ENCODE results near the gene ADAMTSL1. TPM values are rescaled to one million over a fixed set of nuclear protein-coding genes. Genes with fewer than 3 reads are reported as not detected.

Gene ADAMTSL1
- total RNA-seq, 1 donor from 2014 or later = 11.5 TPM

DNA sequence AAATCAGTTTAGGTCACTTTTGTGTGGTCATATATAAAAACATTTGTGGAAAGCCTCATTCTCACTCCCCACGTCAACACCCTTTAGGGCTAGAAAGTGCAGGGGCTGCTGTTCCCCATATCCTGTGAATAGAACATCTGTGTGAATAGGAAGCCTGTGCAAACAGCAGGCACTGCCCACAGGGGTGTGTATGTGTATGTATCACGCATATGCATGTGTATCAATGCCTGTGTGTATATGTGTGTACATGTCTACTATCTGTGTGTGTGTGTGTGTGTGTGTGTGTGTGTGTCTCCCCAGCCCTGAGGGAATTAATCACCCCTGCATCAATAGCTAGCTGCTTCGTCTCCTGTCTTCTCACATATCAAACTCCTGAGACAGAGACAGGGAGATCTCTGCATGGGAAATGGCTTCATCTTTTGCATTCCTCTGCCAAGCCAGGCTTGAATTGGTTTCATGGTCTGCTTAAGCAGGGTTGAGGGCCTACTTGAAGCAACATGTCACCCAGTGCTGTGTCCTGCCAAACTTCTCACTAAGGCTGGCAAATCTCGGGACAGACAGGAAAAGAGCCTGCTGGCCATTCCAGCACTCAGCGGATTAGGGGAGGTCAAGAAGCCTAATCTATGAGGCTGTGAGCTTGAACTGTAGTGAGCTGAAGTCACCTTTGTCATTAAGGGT is 265.8 kb downstream of the ADAMTSL1 start:
- no peak for DNase-seq (ENCODE audit: low spot score)

- DNase-seq (ENCODE audit: low spot score) = no peak
These were observed 267.4 kb downstream of the ADAMTSL1 start for GRCh38 chr9:18741359-18741758.

- no peak for DNase-seq (ENCODE audit: low spot score)
These were observed 268.0 kb downstream of the ADAMTSL1 start for GRCh38 chr9:18741945-18742344.

DNA sequence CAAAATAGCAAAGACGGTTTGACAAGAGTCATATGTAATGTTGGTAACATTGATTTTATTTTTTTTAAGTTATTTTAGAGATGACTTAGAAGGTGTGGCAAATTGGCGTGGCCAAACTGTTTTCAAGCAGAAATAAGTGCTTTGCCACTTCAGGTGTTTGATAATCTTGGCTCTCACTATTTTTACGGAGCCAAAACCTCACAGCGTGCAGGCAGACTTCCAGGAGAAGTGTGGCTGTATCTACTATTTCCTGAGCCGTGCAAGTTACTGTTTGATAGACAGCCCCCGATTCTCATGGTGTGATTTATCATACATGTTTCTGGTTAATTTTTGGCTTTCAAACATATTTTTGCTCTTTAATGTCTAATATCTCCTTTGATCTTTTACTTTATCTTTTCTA is 269.5 kb downstream of the ADAMTSL1 start:
- no peak for DNase-seq (ENCODE audit: low spot score)

- no peak for DNase-seq (ENCODE audit: low spot score)
These were observed 270.0 kb downstream of the ADAMTSL1 start for GRCh38 chr9:18743971-18744370.

- DNase-seq (ENCODE audit: low spot score) = no peak
These were observed 271.8 kb downstream of the ADAMTSL1 start for GRCh38 chr9:18745710-18746109.

DNA sequence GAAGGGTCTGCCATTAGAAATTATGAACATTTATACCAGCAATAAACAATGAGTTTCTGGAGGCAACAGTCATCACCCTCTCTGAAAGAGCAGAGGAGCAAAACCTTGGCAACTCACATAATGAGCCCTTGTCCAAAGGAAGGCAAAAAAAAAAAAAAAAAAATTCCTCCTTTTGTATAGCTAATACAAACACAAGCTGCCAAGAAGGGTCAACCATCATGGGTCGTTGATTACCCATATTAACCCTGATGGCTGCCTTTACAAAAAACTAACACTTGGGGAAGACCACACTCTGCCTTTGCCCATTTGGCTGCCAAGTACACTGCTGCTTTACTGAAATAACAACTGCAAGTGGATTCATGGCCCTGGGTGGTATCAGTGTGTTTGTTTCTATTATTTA is 272.7 kb downstream of the ADAMTSL1 start:
- no peak for DNase-seq (ENCODE audit: low spot score)

DNA sequence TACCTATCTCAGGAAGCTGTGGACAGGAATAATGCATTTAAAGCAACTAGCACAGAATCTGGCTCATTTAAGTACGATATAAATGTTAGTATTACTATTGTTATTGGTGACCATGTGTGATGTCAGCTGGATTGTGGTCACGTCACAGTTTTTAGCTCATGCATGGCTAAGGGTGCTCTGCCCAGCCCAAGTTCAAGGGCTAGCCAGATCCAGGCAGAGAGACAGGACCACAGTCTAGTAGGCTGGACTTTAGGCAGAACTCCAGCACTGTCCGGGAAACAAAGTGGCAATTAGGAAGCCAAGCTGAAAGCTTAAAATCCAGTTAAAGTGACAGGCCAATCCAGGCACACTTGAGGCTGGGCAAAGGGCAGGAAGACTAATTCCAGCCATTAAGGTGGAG is 273.6 kb downstream of the ADAMTSL1 start:
- DNase-seq (ENCODE audit: low spot score) = no peak

- no peak for DNase-seq (ENCODE audit: low spot score)
These were observed 274.3 kb downstream of the ADAMTSL1 start for GRCh38 chr9:18748251-18748701.

GRCh38 chr9:18749711-18750110 is 275.8 kb downstream of the ADAMTSL1 start:
- DNase-seq (ENCODE audit: low spot score) = no peak

- no peak for DNase-seq (ENCODE audit: low spot score)
These were observed 280.0 kb downstream of the ADAMTSL1 start for GRCh38 chr9:18753904-18754303.

DNA sequence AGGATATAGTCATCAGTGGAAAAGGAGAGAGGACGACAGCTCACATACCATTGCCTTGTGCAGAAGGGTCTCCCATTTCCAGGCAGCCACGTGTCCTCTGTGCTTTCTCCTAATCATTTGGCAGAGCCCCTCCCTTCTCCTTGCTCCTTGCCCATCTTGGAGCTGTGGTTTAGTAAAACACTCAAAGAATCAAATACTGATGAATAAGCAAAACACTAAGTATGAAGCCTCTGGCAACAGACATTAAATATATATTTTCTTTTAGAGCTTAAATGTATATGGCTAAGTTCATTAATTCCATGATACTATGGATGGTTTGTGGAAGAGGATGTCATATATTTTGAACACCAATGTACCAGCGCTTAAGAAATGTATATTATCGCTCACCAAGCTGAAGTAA is 280.6 kb downstream of the ADAMTSL1 start:
- DNase-seq (ENCODE audit: low spot score) = no peak

GRCh38 chr9:18755263-18755662 is 281.3 kb downstream of the ADAMTSL1 start:
- DNase-seq (ENCODE audit: low spot score) = no peak

DNA sequence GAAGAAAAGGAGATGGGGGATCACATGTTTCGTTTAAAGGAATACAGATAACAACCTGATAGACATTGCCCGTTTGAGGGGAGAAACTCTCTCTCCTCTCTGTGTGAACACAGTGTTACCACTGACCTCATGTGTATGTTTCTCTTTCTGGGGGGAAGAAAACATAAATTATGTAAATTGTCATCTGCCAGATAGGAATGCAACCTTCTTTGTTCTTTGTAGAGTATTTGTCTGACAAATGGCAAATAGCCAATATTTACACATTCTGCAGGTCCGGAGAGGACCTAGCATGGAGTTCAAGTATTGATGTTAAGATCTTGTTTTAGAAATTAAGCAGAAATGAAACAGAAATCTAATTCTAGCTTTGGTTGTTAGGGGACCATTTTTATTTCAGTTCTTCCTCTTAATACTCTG is 282.8 kb downstream of the ADAMTSL1 start:
- no peak for DNase-seq (ENCODE audit: low spot score)

DNA sequence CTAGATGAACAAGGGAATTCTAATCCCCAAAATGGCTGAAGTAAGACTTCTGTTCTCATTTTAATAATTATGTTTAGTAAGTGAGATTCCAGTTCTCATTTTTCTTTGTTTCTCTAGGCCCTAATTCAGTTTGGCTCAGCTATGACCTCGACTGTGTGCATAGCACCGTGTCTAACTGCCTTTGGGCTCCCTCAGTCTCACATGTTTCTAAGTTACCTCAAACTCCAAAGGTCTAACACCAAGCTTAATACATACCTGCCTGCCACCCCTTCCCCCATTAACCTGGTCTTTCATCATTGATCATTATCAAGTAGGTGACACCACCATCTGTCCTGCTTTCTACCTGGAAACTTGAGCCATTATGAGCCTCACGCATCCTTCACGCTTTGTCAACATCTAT is 285.9 kb downstream of the ADAMTSL1 start:
- no peak for DNase-seq (ENCODE audit: low spot score)

DNA sequence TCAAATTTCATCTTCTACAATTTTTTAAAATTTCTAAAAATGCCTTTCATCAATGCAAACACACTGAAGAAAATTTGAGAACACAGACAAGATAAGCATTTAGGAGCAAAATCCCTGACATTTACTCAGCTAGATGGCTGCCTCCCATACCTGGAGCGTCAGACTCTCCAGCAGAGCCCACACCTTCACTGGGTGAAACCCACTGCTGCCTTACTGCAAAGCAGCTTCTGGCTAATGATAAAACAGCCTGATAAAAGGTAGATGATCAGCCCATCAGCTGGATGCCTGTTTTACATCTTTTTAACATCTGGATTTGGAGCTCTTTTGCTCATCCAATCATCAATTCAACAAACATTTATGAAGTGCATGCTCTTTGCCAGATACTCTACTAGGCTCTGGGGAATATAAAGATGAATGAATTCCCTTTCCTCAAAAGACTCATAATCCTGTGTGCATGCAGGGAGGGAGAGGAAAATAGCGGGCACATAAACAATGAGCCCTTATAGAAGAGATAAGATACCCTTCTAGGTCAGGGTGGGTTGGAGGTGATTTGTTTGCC is 287.9 kb downstream of the ADAMTSL1 start:
- no peak for DNase-seq (ENCODE audit: low spot score)

DNA sequence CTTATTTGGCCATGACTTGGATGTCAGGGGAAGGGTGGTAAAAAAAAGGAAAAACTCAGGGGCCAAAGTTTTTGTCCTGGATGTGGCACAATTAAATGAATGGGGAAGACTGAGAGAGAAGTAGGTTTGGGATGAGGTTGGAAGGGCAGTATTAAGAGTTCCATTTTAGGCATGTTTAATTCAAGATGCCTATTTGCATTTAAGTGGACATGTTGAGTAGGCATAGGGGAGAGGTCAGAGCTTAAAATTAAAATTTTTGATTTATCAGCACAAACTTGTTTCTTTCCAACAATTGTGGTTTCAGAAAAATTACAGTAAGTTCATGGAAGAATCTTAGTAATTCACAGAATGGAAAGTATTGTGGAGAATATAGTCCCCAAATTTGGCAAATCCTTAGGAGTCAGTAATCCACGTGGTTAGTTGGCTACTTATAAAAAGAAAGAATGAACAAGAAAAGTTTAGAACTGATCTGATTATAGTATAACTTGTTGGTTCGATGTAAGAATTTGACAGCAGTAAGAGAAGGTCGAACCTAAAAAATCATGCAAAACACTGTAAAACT is 293.1 kb downstream of the ADAMTSL1 start:
- no peak for DNase-seq (ENCODE audit: low spot score)

DNA sequence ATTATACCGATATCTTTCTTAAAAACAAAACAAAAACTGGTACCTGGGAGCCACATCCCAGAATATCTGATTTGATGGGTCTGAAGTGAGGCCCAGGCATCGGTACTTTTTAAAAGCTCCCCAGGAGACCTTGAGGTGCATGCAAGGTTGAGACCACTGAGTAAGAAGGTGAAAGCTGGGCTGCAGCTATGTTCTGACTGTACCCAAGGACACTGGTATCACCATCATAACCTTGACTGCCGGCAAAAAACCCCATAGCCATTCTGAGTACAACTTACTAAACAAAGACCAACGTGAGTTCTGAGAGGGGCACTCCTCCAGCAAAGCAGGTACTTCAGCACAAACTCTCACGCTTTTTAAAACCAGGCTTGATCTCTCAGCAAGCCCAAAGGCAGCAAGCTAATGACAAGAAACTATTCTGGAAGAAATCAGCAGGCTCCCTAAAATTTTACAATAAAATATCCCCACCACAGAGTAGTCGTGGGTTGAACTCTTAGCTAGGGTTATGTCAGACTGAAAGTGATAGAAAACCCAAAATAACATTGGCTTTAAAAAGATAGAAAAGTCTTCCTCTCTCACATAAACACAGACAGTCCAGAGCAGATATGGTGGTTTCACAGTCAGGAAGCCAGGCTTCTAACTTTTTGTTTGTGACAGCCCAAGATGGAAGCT is 295.1 kb downstream of the ADAMTSL1 start:
- DNase-seq (ENCODE audit: low spot score) = no peak

- DNase-seq (ENCODE audit: low spot score) = no peak
These were observed 296.4 kb downstream of the ADAMTSL1 start for GRCh38 chr9:18770131-18770908.

DNA sequence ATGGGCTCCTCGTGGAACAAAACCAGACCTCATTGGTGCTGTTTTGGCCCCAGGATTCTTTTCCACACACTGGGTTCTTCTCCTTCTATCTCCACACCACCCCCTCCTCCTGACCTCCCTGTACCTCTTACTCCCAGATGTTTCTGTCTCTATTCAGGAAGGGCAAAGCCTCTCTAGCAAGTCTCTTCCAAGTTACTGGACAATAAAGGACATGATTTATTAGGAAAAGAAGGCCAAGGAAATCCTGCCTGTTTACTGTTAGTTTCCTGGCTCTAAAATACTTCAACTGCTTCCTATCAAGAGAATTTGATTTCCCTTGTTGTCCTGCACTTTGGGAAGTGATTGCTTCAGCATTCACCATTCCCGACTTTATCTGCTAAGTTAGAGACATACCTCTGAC is 297.1 kb downstream of the ADAMTSL1 start:
- no peak for DNase-seq (ENCODE audit: low spot score)

DNA sequence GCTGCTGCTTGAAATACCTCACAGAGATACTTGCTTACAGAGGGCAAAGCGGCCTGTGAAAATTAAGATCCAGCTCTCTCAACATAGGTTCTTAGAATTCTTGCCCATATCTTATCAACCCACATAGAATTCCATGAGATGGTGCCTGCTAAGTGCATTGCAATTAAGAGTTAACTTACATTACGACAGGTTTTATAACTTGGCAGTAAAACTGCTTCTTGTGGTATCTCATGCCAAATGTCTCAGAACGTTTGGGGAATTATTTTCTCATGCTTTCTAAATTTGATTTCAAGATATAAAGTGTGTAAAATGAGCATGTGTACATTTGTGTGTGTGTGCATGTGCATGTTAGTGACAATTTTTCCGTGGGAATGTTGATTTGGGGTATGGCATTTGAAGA is 297.8 kb downstream of the ADAMTSL1 start:
- no peak for DNase-seq (ENCODE audit: low spot score)

GRCh38 chr9:18775241-18775640 is 301.3 kb downstream of the ADAMTSL1 start:
- DNase-seq (ENCODE audit: low spot score) = no peak
